ENCODE data around the gene PHIP.
"Not testable (repeated sequence)": the region's sequence is repeated elsewhere in the genome, so short reads cannot be mapped to it uniquely, and the experiment has no call there.

PHIP gene

GRCh38 chr6:78911218-78911940 lies 166.7 kb downstream of the PHIP start:
- no peak for DNase-seq

- no peak for DNase-seq
These were observed 167.4 kb downstream of the PHIP start for GRCh38 chr6:78910591-78911171.

- no peak for DNase-seq
These were observed 168.0 kb downstream of the PHIP start for GRCh38 chr6:78910010-78910409.

GRCh38 chr6:78909391-78909790 lies 168.7 kb downstream of the PHIP start:
- no peak for DNase-seq

- no peak for DNase-seq
These were observed 169.4 kb downstream of the PHIP start for GRCh38 chr6:78908621-78909020.

GRCh38 chr6:78896227-78896626 lies 181.8 kb downstream of the PHIP start:
- DNase-seq, result no peak

GRCh38 chr6:78889901-78890300 lies 188.2 kb downstream of the PHIP start:
- not testable (repeated sequence) for DNase-seq
